Measurements from ENCODE around the gene DNASE1L2.

The DNASE1L2 gene

DNA sequence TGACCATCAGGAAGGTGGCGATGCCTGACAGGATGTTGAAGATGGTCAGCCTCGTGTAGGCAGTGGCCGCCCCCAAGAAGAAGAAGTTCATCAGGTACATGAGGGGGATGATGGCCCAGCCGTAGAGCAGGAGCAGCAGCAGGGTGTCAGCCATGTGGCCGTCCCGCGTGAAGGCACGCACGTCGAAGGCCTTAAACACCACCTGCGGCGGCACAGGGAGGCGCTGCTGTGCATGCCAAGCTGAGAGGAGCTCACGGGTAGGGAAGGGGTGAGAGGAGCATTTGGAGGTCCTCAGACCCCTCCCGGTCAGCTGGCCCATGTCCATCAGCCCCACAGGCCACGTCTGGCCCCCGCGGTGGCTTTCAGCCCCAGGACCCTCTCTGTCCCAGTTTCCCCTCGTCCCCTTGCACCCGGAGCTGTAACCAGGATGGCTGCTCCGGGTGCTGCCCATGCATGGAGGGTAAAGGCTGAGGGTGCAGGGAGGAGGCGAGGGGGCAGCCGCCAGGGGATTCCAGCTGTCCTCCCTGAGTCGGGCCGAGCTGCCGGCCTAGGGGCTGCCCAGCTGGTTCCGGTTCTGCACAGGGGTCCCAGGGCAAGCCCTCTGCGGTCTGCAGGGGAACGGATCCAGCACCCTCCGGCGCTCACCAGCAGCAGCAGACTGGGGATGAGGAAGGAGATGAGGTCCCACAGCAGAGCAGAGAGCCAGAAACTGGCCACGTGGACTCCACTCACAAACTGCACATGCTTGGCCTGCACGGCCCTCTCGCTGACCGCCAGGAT is 48.7 kb downstream of the DNASE1L2 start:
- in situ Hi-C loops (cut with MboI; ENCODE audit: low pct_unique_long_range_greater_than_20kb, low sequenced_read_pairs, unreplicated experiment) = no loop called here
- TF ChIP-seq, protein P1, sequence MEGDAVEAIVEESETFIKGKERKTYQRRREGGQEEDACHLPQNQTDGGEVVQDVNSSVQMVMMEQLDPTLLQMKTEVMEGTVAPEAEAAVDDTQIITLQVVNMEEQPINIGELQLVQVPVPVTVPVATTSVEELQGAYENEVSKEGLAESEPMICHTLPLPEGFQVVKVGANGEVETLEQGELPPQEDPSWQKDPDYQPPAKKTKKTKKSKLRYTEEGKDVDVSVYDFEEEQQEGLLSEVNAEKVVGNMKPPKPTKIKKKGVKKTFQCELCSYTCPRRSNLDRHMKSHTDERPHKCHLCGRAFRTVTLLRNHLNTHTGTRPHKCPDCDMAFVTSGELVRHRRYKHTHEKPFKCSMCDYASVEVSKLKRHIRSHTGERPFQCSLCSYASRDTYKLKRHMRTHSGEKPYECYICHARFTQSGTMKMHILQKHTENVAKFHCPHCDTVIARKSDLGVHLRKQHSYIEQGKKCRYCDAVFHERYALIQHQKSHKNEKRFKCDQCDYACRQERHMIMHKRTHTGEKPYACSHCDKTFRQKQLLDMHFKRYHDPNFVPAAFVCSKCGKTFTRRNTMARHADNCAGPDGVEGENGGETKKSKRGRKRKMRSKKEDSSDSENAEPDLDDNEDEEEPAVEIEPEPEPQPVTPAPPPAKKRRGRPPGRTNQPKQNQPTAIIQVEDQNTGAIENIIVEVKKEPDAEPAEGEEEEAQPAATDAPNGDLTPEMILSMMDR (IDR thresholded peaks at IDR 0.05; ENCODE audit: extremely low read depth, insufficient read depth, missing control alignments) = no peak
- no peak for DNase-seq (ENCODE audit: low spot score)

DNA sequence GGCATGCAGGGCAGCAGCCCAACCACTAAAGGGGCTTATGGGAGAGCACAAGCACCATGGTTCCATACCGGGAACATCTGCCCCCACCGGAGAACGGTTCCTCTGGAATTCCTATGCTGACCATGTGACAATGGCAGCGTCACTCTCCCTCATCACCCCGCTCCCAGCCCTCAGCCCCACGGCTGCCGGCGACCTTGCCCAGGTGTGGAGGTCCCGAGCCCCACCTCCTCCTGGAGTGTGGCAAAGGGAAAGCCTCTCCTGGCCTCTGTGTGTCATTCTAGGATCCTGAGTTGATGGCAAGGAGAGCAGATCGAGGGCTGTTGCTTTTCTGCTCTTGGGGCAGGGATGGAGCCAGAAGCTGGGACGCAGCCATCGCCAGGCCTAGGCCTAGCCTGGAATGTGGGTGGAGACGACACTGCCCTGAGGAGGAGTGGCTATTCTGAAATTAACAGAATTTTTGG is 49.5 kb downstream of the DNASE1L2 start:
- TF ChIP-seq, protein P1 (IDR thresholded peaks at IDR 0.05; ENCODE audit: extremely low read depth, insufficient read depth, missing control alignments) = no peak
- DNase-seq (ENCODE audit: low spot score) = no peak
- in situ Hi-C loops (cut with MboI; ENCODE audit: low pct_unique_long_range_greater_than_20kb, low sequenced_read_pairs, unreplicated experiment) = no loop called here

DNA sequence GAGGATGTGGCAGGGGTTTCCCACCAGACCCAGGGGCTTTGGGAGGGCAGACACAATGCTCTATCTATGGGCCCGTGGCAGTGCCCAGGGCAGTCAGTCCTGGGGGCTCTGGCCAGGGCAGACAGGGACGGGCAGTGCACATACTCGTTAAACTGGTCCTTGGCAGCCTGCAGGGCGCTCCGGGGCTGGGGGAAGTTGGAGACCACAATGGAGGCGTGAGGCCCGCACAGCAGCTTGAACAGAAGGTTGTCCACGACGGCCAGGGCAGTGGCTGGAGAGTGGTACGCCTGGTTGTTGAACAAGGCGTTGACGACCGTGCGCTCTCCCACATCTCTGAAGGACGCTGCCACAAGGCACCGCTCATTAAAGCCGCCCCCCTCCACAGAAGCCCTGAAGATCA is 50.3 kb downstream of the DNASE1L2 start:
- in situ Hi-C loops (cut with MboI; ENCODE audit: low pct_unique_long_range_greater_than_20kb, low sequenced_read_pairs, unreplicated experiment) = no loop called here
- TF ChIP-seq, protein P1 (IDR thresholded peaks at IDR 0.05; ENCODE audit: extremely low read depth, insufficient read depth, missing control alignments) = no peak

DNA sequence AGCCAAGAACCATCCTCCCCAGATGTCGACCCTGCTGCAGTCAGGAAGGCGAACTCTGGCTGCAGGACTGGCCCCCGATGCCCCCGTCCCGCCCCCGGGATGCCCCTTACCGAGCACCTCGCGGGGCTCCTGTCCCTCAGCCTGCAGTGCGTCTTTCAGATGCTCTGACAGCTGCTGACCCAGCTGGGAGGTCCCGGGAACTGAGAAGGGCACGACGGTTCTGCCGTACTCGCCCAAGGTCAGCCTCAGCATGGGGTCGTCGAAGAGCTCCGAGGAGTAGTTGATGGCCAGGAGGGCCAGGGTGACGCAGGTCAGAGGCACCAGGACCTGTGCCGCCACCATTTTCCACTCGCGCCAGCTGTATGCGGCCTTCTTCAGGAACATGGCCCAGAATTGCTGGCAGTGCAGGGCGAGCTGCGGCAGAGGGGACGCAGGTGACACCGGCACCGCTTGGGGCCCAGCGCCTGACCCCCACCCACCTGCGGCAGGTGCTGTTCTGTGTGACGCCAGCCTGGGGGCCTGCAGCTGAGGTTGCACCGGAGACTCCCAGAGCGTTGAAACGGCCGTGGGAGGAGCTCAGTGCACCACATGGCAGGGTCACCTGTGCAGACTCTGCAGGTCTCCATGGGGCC is 51.8 kb downstream of the DNASE1L2 start:
- TF ChIP-seq, protein P1 (IDR thresholded peaks at IDR 0.05; ENCODE audit: extremely low read depth, insufficient read depth, missing control alignments) = no peak
- in situ Hi-C loops (cut with MboI; ENCODE audit: low pct_unique_long_range_greater_than_20kb, low sequenced_read_pairs, unreplicated experiment) = no loop called here
- DNase-seq (ENCODE audit: low spot score) = no peak

More for the DNA sequence above, 50.3 kb downstream of the DNASE1L2 start:
- DNase-seq (ENCODE audit: low spot score) = no peak

All from GM13977 (cell line).